ENCODE results near the gene CUL5. TPM values are rescaled to one million over a fixed set of nuclear protein-coding genes. Genes with fewer than 3 reads are reported as not detected.

CUL5 gene
- polyA plus RNA-seq, 1 of the 3 experiments (the other 2 are of a cell fraction), result 8.0 TPM

- Histone ChIP-seq H3K9me3 (no peaks in the 10 kb centered on the region), H3F3A (replicated peaks; ENCODE audit: insufficient read depth) (no peaks in the 10 kb centered on the region), H3K9ac (no peak overlapping the region), H3K36me3 (replicated peaks in 1 of 2; ENCODE audit: control insufficient read depth in 1 of 2, insufficient read depth in 2 of 2, low read length in 1 of 2) (peaks cover 20 to 27% of the 10 kb centered on the region in 2 experiments), H2AFZ (ENCODE audit: low read depth) (no peak overlapping the region), H3K27ac (ENCODE audit: low read depth in 2 of 2, low read length in 1 of 2) (no peak overlapping the region), H3K4me3 (ENCODE audit: low read depth in 2 of 2, low read length in 1 of 2) (no peak overlapping the region), H4K20me1 (ENCODE audit: insufficient read depth) (peaks cover 21% of the 10 kb centered on the region; the same call in 1 of the 2 replicates), H3K9me2 (no peaks in the 10 kb centered on the region), H3K4me1 (ENCODE audit: control insufficient read depth in 1 of 2, insufficient read depth in 2 of 2, low read depth in 1 of 2, low read length in 1 of 2) (no peaks in the 10 kb centered on the region), H3K4me2 (no peak overlapping the region), H3K27me3 (ENCODE audit: insufficient read depth) (no peaks in the 10 kb centered on the region), H3K79me2 (ENCODE audit: insufficient read depth) (peaks cover 40% of the 10 kb centered on the region)
- 94% methylated on average over 6 of the region's 6 CpGs for WGBS (ENCODE audit: low lambda C conversion rate)
- no peak for DNase-seq
- TF ChIP-seq, protein P1, sequence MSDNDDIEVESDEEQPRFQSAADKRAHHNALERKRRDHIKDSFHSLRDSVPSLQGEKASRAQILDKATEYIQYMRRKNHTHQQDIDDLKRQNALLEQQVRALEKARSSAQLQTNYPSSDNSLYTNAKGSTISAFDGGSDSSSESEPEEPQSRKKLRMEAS (IDR thresholded peaks at IDR 0.05; ENCODE audit: low read depth), result no peak
- TF ChIP-seq MXI1 (IDR thresholded peaks at IDR 0.05; ENCODE audit: low read depth, low read length) (no peak), REST (IDR thresholded peaks at IDR 0.05; ENCODE audit: low read depth, low read length) (no peak), RCOR1 (IDR thresholded peaks at IDR 0.05; ENCODE audit: low read length) (no peak), CTCF (IDR thresholded peaks at IDR 0.05) (no peak), NRF1 (IDR thresholded peaks at IDR 0.05; ENCODE audit: low read depth, low read length) (no peak)
- CTCF ChIA-PET, result no interaction called here
- POLR2A ChIA-PET, result no interaction called here
These were observed 28.9 kb downstream of the CUL5 start for GRCh38 chr11:108037636-108038035.

DNA sequence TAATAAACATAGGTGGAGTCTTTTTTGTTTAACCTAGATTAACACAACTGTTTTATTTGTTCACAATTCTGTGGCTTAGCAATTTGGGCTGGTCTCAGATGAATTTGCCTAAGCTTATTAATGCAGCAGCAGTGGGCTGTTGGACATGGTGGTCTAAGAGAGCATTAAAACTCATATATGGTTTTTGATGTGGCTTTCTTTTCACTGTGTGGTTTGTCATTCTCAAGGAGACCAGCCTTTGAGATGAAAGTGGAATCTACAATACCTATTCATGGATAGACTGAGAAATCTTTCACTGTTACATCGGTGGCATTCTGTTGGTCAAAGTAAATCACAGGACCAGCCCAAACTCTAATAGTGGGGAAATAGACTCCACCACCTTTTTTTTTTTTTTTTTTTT lies 39.6 kb downstream of the CUL5 start:
- H3K4me1 ChIP-seq (ENCODE audit: control insufficient read depth in 1 of 2, insufficient read depth in 2 of 2, low read depth in 1 of 2, low read length in 1 of 2), result no peaks in the 10 kb centered on the region
- H3K9me2 ChIP-seq, result no peaks in the 10 kb centered on the region
- H3F3A ChIP-seq (replicated peaks; ENCODE audit: insufficient read depth), result no peaks in the 10 kb centered on the region
- 100% methylated on average over 1 of the region's 1 CpG for WGBS (ENCODE audit: low lambda C conversion rate)
- no peaks in the 10 kb centered on the region for H3K9me3 ChIP-seq
- no peaks in the 10 kb centered on the region for H3K27me3 ChIP-seq (ENCODE audit: insufficient read depth)
- no peak overlapping the region for H3K9ac ChIP-seq
- ChIA-PET POLR2A (no interaction called here), CTCF (no interaction called here)
- TF ChIP-seq CTCF (IDR thresholded peaks at IDR 0.05) (no peak), SIN3A (IDR thresholded peaks at IDR 0.05; ENCODE audit: borderline replicate concordance, low read depth, low read length) (no peak), RAD21 (IDR thresholded peaks at IDR 0.05; ENCODE audit: low read length) (no peak), RCOR1 (IDR thresholded peaks at IDR 0.05; ENCODE audit: low read length) (no peak), MXI1 (IDR thresholded peaks at IDR 0.05; ENCODE audit: low read depth, low read length) (no peak), SMC3 (IDR thresholded peaks at IDR 0.05; ENCODE audit: low read depth, low read length) (no peak), NRF1 (IDR thresholded peaks at IDR 0.05; ENCODE audit: low read depth, low read length) (no peak), TCF12 (IDR thresholded peaks at IDR 0.05) (no peak)
- peaks cover 21% of the 10 kb centered on the region for H3K79me2 ChIP-seq (ENCODE audit: insufficient read depth)
- no peak overlapping the region for H2AFZ ChIP-seq (ENCODE audit: low read depth)
- H3K36me3 ChIP-seq (replicated peaks in 1 of 2; ENCODE audit: control insufficient read depth in 1 of 2, insufficient read depth in 2 of 2, low read length in 1 of 2), result peaks cover 13 to 61% of the 10 kb centered on the region in 2 experiments
- H3K4me3 ChIP-seq (ENCODE audit: low read depth in 2 of 2, low read length in 1 of 2), result no peak overlapping the region
- DNase-seq, result no peak
- no peak overlapping the region for H3K4me2 ChIP-seq
- no peaks in the 10 kb centered on the region for H4K20me1 ChIP-seq (ENCODE audit: insufficient read depth)
- no peak overlapping the region for H3K27ac ChIP-seq (ENCODE audit: low read depth in 2 of 2, low read length in 1 of 2)
